Common myeloid progenitor, CD34-positive (primary cell): Measurements from ENCODE around the gene ATG16L2. TPM values are rescaled to one million over a fixed set of nuclear protein-coding genes. Genes with fewer than 3 reads are reported as not detected.

Source experiments
- CTCF ChIA-PET: fragments of 350-600 bp; sonication (Branson Sonifier 250); formaldehyde crosslinking; loops from one replicate; lab custom pipeline; 2021; ENCODE audit warnings: antibody characterized with exemption; lab: Charles Lee
- POLR2A ChIA-PET: fragments of 350-600 bp; sonication (Branson Sonifier 250); formaldehyde crosslinking; loops from one replicate; lab custom pipeline; 2021; ENCODE audit warnings: antibody characterized with exemption; lab: Charles Lee
- DNase-seq, 3 donors: peaks; one replicate each; pipeline versions ENCODE4 v3.0.0 to v3.0.0-alpha.2; 2013
- H3K27ac ChIP-seq, 2 experiments: 1 replicate in 1 of 2; 2 replicates in 1 of 2; pipeline ENCODE4 v1.7.0; 2013; ENCODE audit warnings: inconsistent platforms in 2 of 2, low read length in 2 of 2, mild to moderate bottlenecking in 2 of 2, low read depth in 1 of 2, moderate library complexity in 1 of 2; ENCODE audit not compliant: severe bottlenecking in 2 of 2, insufficient read depth in 1 of 2, poor library complexity in 1 of 2
- H3K27me3 ChIP-seq, 5 experiments: replicated peaks in 2 of 5; 1 replicate in 3 of 5; 2 replicates in 2 of 5; pipeline versions ENCODE4 v1.6.1 to v1.7.0; 2013; ENCODE audit warnings: low read length in 4 of 5, mild to moderate bottlenecking in 2 of 5, moderate library complexity in 2 of 5, inconsistent platforms in 1 of 5; ENCODE audit not compliant: insufficient read depth in 5 of 5, control insufficient read depth in 4 of 5
- H3K36me3 ChIP-seq, 4 experiments: 1 replicate in 2 of 4; 2 replicates in 2 of 4; pipeline versions ENCODE4 v1.6.1 to v1.7.0; 2013; ENCODE audit warnings: low read length in 3 of 4, control low read depth in 1 of 4, mild to moderate bottlenecking in 1 of 4; ENCODE audit not compliant: control insufficient read depth in 4 of 4, insufficient read depth in 4 of 4
- H3K4me1 ChIP-seq, 4 experiments: 1 replicate in 3 of 4; 2 replicates in 1 of 4; pipeline versions ENCODE4 v1.6.1 to v1.7.1; 2013; ENCODE audit warnings: low read length in 3 of 4, mild to moderate bottlenecking in 3 of 4, control low read depth in 1 of 4, inconsistent platforms in 1 of 4, moderate library complexity in 1 of 4; ENCODE audit not compliant: control insufficient read depth in 4 of 4, insufficient read depth in 4 of 4; ENCODE audit errors: control extremely low read depth in 1 of 4
- H3K4me3 ChIP-seq, 7 experiments: 1 replicate in 4 of 7; 2 replicates in 3 of 7; pipeline versions ENCODE4 v1.5.1 to v1.7.0; 2013; ENCODE audit warnings: mild to moderate bottlenecking in 7 of 7, low read length in 6 of 7, moderate library complexity in 6 of 7, inconsistent platforms in 2 of 7, low read depth in 2 of 7, control low read depth in 1 of 7; ENCODE audit not compliant: insufficient read depth in 4 of 7, control insufficient read depth in 1 of 7; ENCODE audit errors: extremely low read depth in 1 of 7
- H3K9me3 ChIP-seq, 5 experiments: 1 replicate in 4 of 5; 2 replicates in 1 of 5; pipeline versions ENCODE4 v1.6.1 to v1.7.1; 2013; ENCODE audit warnings: low read length in 4 of 5, mild to moderate bottlenecking in 2 of 5, inconsistent platforms in 1 of 5, low read depth in 1 of 5, moderate library complexity in 1 of 5; ENCODE audit not compliant: control insufficient read depth in 4 of 5, insufficient read depth in 2 of 5; ENCODE audit errors: control extremely low read depth in 1 of 5
- WGBS: methylation state at CpG from one replicate; pipeline ENCODE4 v1.1.5; 2013; ENCODE audit not compliant: insufficient coverage; 5-methylcytosine and 5-hydroxymethylcytosine counted together
- polyA plus RNA-seq: library from polyadenylated mRNA; unstranded; fragments of 120-200 nt; gene quantifications from one replicate; pipeline ENCODE4 v1.2.1, GENCODE V29; 2013

The ATG16L2 gene
- polyA plus RNA-seq, result 123 TPM

- no peaks in the 10 kb centered on the region for H3K9me3 ChIP-seq
- no peaks in the 10 kb centered on the region for H3K27me3 ChIP-seq
- CTCF ChIA-PET, result interaction anchor here (0.9 to 10.3 kb wide), 9 partner anchors 15 to 363 kb away, joined by 3 to 76 read pairs (median 4); partner anchors contain the start of gene STARD10
- peaks cover 9 to 64% (median 51%) of the 10 kb centered on the region in 4 experiments for H3K4me1 ChIP-seq
- POLR2A ChIA-PET, result interaction anchor here (0.6 to 4.4 kb wide), 7 partner anchors 13 to 713 kb away, joined by 3 to 36 read pairs (median 4); partner anchors contain the start of gene STARD10
- H3K27ac ChIP-seq, result peak within 1 kb of the TSS; percentile 97 to 99
- WGBS, result under 1% methylated on average over 75 of the region's 75 CpGs
- H3K36me3 ChIP-seq, result peaks cover 2 to 29% (median 23%) of the 10 kb centered on the region in 4 experiments
- DNase-seq, result peak; percentile 85 to 92 (median 89)
- peak within 1 kb of the TSS; percentile 80 to 98 (median 88) for H3K4me3 ChIP-seq
Measured at GRCh38 chr11:72814286-72815109, at the start of gene ATG16L2. Gene ATG16L2 (plus strand): TSS chr11:72814411. CDS start chr11:72814446, 35 bp downstream.

GRCh38 chr11:72764503-72764902 is 49.7 kb upstream of the ATG16L2 start:
- peaks cover 0 to 13% (median 10%) of the 10 kb centered on the region in 4 experiments for H3K4me1 ChIP-seq
- no peak overlapping the region for H3K4me3 ChIP-seq
- DNase-seq, result no peak
- 95% methylated on average over 12 of the region's 13 CpGs for WGBS
- no peaks in the 10 kb centered on the region for H3K9me3 ChIP-seq
- no peak overlapping the region for H3K27ac ChIP-seq
- peaks cover 0 to 2% (median 0%) of the 10 kb centered on the region in 4 experiments for H3K36me3 ChIP-seq
- ChIA-PET POLR2A (no interaction called here), CTCF (interaction anchor here (1.5 to 3.6 kb wide), 2 partner anchors 11 to 29 kb away, joined by 7 to 17 read pairs; partner anchors contain the start of gene STARD10)
- no peaks in the 10 kb centered on the region for H3K27me3 ChIP-seq

- no peak for DNase-seq
- H3K27me3 ChIP-seq, result no peaks in the 10 kb centered on the region
- 98% methylated on average over 11 of the region's 12 CpGs for WGBS
- H3K36me3 ChIP-seq, result peaks cover 0 to 2% (median 0%) of the 10 kb centered on the region in 4 experiments
- no peak overlapping the region for H3K27ac ChIP-seq
- POLR2A ChIA-PET, result no interaction called here
- H3K4me3 ChIP-seq, result no peak overlapping the region
- H3K4me1 ChIP-seq, result peaks cover 0 to 11% (median 8%) of the 10 kb centered on the region in 4 experiments
- CTCF ChIA-PET, result interaction anchor here (0.6 to 3.6 kb wide), 5 partner anchors 9 to 64 kb away, joined by 3 to 17 read pairs (median 3); partner anchors contain the start of gene STARD10
- H3K9me3 ChIP-seq, result no peaks in the 10 kb centered on the region
Measured at GRCh38 chr11:72766152-72766902, 47.9 kb upstream of the ATG16L2 start.

- 98% methylated on average over 4 of the region's 4 CpGs for WGBS
- no peak for DNase-seq
- Histone ChIP-seq H3K27ac (no peak overlapping the region), H3K4me3 (no peak overlapping the region), H3K36me3 (peaks cover 0 to 2% (median 0%) of the 10 kb centered on the region in 4 experiments), H3K9me3 (no peaks in the 10 kb centered on the region), H3K27me3 (no peaks in the 10 kb centered on the region), H3K4me1 (peaks cover 0 to 11% (median 8%) of the 10 kb centered on the region in 4 experiments)
- ChIA-PET POLR2A (interaction anchor here (0.7 kb wide), 1 partner anchor 41 kb away, joined by 3 read pairs; no protein-coding TSS in a partner anchor), CTCF (interaction anchor here (1.0 to 2.3 kb wide), 7 partner anchors 8 to 43 kb away, joined by 3 to 9 read pairs (median 3); no protein-coding TSS in a partner anchor)
Measured at GRCh38 chr11:72767203-72768062, 46.8 kb upstream of the ATG16L2 start.

- no peak for DNase-seq
- Histone ChIP-seq H3K4me3 (no peak overlapping the region), H3K36me3 (peaks cover 0 to 2% (median 0%) of the 10 kb centered on the region in 4 experiments), H3K9me3 (no peaks in the 10 kb centered on the region), H3K4me1 (peaks cover 0 to 16% (median 4%) of the 10 kb centered on the region in 4 experiments), H3K27me3 (no peaks in the 10 kb centered on the region), H3K27ac (no peak overlapping the region)
- WGBS, result 100% methylated on average over 2 of the region's 3 CpGs
- ChIA-PET CTCF (interaction anchor here (1.6 to 2.3 kb wide), 4 partner anchors 9 to 44 kb away, joined by 3 to 9 read pairs (median 7); no protein-coding TSS in a partner anchor), POLR2A (no interaction called here)
Measured at GRCh38 chr11:72768581-72768980, 45.6 kb upstream of the ATG16L2 start.

- DNase-seq, result no peak
- ChIA-PET CTCF (interaction anchor here (2.9 to 10.4 kb wide), 2 partner anchors 20 to 45 kb away, joined by 12 to 87 read pairs; partner anchors contain the start of gene STARD10), POLR2A (interaction anchor here (1.0 kb wide), 1 partner anchor 12 kb away, joined by 3 read pairs; no protein-coding TSS in a partner anchor)
- WGBS, result 100% methylated on average over 1 of the region's 4 CpGs
- H3K9me3 ChIP-seq, result no peaks in the 10 kb centered on the region
- H3K27me3 ChIP-seq, result no peaks in the 10 kb centered on the region
- H3K27ac ChIP-seq, result no peak overlapping the region
- H3K36me3 ChIP-seq, result peaks cover 0 to 2% (median 0%) of the 10 kb centered on the region in 4 experiments
- no peak overlapping the region for H3K4me3 ChIP-seq
- peaks cover 0 to 18% (median 4%) of the 10 kb centered on the region in 4 experiments for H3K4me1 ChIP-seq
Measured at GRCh38 chr11:72769680-72770079, 44.5 kb upstream of the ATG16L2 start.
